Prostate gland (tissue), 2 donors: ENCODE measurements around the gene LRPPRC.

Experiments
- CTCF ChIP-seq, 4 experiments: fragments of 200-600 bp in 2 of 4; fragments of 450-650 bp in 2 of 4; sonication (generic) in 2 of 4; IDR thresholded peaks; 1 replicate in 3 of 4; 2 replicates in 1 of 4; pipeline ENCODE4 v1.5.1; 2016 to 2019; ENCODE audit warnings: antibody characterized with exemption in 4 of 4, mild to moderate bottlenecking in 2 of 4, moderate library complexity in 2 of 4
- POLR2A ChIP-seq: fragments of 450-650 bp; IDR thresholded peaks from one replicate; pipeline ENCODE4 v1.6.1; 2016; ENCODE audit warnings: antibody characterized with exemption, mild to moderate bottlenecking

DNA sequence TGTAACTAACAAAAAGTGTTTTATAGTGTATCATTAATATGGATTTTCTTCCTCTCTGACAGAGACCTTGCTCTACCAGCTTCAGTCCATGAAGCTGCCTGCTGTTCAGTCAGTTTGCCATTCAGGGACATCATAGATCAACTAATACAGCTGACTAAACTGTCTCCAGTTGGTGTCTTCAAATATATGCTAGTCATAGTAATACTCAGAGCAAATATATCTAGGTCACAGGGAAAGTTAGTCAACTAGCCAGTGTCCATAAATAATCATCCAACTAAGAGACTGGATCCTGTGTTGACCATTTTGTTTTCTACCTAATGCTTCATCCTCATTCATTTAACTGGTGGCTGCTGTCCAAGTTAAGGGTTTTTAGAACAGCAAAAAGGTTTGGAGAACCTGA is 38.2 kb upstream of the LRPPRC start:
- TF ChIP-seq CTCF (IDR thresholded peaks at IDR 0.05) (no peak), POLR2A (no peak)
